Jurkat, Clone E6-1 (cell line): ENCODE measurements around the gene NEO1.

Experiments
- DNase-seq: peaks from one replicate; pipeline ENCODE4 v3.0.0-alpha.2; 2011; ENCODE audit warnings: low read depth, low spot score
- H3K4me3 ChIP-seq: 2 replicates; pipeline ENCODE4 v1.5.1; 2011; ENCODE audit warnings: mild to moderate bottlenecking, low read length, control low read depth, moderate library complexity

NEO1 gene

DNA sequence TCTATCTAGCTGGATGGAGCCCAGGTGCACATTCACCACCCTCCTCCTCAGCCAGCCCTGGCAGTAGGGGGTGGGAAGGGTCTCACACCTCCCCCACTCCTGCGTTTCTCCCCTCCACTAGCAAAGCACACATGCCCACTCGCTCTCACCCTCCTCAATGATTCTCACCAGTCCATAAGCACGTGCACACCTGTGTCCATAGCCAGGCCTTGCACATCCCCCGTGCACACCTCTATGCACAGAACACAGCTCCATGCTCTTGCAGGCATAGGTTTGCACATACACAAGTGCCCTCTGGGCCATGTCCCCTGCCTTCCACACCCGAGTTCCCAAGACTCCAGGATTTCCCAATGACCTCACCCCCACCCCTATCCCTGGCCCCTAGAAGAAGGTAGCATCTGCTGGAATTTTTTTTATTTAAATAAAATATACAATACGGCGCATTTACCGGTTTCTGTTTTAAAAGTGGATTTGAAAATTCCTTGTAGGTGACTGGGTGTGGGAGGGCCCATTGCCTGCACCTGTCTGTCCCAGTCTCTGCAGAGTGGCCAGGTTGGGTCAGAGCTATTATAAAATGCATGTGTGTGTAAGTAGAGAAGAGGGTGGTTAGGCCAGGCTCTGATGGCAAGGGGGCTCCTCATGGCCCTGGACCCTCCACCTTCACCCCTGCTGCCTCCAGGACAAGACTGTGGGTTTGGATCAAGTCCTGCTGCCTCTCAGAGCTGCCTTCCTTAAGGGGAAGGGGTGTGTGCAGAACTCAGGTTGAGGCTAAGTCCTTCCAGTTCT is 267.4 kb downstream of the NEO1 start:
- H3K4me3 ChIP-seq, result no peak overlapping the region
- no peak for DNase-seq

DNA sequence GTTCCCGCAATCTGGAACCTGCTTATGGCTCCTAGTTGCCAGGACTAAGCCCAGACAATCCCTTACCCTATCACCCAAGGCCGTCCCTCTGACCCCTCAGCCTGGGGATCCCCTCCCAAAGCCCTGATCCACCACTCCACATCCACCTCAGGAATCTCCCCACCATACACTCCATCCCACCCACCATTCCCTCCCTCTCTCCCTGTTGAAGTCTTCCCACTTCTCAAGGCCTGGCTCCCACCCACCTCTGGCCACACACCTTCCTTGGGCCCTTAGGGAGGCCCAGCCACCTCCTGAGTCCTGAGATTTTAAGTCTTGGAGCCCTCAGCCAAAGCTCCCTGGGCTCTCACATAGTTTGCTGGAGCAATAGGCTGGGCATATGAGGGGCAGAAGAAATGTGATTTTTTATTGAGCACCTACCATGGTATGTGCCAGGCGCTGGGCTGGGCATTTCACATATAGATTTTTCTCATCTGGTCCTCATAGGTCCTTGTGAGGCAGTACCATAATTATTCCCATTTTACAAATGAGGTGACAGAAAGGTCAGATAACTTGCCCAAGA is 268.4 kb downstream of the NEO1 start:
- no peak for DNase-seq
- no peak overlapping the region for H3K4me3 ChIP-seq

DNA sequence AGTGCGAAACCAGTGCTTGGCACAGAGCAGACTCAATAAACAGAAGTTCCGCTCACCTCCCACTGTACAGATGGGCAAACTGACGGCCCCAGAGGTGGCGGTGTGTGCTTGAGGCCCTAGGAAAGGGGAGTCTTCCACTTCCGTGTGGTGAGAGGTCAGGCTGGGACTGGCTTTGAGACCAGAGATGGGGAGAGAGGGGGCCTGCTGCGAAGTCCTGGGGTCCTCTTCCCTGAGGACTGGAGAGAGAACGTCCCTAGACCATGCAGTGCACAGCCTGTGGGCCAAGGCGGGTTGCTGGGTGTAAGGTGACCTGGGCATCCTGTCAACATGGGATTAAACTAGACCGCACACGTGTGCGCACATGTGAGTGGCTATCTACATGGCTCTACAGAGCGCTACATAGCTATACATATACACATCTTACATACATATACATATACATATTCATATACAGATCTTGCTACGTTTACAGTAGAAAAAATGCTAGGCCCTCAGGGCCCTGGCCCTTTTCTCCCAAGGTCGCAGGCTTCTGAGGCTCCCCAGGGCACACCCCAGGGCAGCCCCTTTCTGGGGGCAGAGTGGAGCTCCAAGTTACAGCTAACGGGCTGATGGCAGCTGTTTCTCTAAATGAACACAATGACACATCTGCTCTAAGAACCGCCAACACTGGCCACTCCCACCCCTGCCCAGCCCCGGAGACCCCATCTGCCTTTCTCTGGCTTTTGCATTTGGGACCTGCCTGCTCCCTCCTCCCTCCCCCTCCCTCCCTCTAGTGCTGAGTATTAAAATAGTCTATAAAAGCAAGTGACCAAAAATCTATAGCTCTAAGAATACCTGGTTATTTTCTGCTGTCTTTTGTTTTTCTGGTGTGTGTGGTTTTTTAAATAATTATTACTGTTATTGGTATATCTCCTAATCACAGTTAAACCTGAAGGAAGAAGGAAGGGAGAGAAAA is 269.5 kb downstream of the NEO1 start:
- DNase-seq, result no peak
- H3K4me3 ChIP-seq, result no peak overlapping the region

DNA sequence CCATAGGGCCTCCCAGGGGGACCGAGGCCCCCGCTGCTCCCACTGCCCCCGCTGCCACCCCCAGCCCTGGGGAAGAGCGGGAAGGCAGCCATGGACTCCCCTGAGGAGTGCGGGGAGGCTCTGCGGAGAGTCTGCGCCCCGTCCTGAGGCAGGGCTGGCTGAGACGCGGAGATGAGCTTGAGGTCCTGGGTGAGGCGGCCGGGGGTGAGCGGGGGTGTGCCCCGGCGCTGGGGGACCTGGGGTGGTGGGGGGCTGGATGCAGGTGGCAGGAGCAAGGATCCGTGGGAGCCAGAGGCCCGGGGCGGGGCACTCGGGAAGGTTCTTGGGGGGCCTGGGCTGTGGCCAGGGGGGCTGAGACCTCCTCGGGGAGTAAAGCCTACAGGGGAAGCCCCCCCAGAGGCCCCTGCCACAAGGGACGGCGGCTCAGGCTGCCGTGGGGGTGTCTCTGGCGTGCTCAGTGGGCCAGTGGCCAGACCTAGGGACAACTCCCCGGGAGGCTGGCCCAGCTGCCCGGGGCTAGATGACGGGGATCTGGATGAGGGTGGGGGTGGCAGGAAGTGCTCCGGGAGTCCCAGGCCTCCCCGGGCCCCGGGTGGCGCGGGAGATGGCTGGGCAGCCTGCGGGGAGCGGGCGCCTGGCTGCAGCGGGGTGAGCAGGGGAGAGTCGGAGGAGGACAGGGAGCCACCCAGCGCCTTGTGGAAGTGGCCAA is 270.6 kb downstream of the NEO1 start:
- no peak for DNase-seq
- H3K4me3 ChIP-seq, result no peak overlapping the region

DNA sequence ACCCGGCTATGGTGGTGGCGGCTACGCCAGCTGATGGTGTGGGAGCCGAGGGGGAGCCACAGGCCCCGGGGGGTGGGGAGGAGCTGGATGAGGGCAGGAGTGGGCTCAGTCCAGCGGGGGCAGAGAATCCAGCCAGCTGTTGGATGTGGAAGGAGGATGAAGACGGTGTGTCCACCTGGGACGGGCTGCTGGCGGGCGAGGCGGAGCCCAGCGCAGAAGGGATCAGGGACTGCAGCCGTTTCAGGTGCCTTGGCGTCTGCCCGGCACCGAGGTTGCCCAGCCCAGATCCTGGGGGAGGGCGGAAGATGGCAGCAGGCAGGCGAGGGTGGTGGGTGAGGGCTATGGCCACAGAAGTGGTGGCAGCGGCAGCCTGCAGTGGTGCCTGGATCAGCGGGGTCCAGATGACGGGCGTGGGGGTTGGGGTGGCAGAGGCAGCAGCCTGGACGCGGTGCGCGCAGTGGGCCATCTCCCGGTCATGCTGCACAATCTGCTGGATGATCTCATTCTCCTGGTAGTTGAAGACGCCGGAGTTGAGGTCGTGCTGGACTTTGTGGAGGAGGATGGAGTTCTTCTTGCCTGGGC is 271.2 kb downstream of the NEO1 start:
- H3K4me3 ChIP-seq, result no peak overlapping the region
- DNase-seq, result no peak

DNA sequence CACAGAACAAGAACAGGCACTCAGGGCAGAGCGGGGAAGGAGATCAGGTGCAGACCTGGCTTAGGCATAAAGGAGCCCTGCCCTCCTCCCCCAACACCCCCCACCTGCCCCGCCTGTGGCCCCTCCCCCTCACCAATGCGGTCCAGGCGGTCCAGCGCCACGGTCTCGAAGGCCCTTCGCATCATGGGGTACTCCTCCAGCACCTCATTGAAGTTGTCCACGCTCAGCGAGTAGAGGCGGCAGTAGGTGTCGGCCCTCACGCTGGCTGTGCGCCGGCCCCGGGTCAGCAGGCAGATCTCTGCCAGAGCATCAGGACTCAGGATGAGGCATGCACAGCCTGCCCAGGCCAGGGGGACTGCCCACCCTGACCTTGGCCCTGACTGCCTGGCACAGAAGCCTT is 271.7 kb downstream of the NEO1 start:
- no peak for DNase-seq
- no peak overlapping the region for H3K4me3 ChIP-seq

DNA sequence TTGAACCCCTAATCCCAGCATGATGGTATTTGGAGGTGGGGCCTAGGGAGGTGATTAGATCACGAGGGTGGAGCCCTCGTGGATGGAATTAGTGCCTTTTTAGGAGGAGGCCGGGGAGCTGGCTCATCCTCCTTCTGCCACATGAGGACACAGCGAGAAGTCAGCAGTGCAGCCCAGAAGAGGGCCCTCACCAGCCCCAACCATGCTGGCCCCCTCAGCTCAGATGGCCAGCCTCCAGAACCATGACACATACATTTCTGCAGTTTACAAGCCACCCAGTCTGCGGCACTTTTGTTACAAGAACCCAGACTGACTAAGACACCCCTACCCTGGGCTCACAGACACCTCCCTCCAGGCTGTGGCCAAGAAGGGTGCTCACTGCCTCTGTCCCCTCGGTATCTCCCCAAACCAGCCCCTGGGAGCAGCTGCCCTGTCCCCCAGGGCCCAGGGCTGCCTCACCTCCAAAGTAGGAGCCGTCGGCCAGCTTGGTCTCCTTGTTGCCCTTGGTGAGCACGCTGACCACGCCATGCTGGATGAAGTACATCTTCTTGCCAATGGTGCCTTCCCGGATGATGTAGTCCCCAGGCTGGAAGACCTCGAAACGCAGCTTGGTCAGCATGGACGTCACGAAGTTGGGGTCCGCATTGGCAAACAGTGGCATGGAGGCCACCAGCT is 272.4 kb downstream of the NEO1 start:
- no peak overlapping the region for H3K4me3 ChIP-seq
- no peak for DNase-seq

DNA sequence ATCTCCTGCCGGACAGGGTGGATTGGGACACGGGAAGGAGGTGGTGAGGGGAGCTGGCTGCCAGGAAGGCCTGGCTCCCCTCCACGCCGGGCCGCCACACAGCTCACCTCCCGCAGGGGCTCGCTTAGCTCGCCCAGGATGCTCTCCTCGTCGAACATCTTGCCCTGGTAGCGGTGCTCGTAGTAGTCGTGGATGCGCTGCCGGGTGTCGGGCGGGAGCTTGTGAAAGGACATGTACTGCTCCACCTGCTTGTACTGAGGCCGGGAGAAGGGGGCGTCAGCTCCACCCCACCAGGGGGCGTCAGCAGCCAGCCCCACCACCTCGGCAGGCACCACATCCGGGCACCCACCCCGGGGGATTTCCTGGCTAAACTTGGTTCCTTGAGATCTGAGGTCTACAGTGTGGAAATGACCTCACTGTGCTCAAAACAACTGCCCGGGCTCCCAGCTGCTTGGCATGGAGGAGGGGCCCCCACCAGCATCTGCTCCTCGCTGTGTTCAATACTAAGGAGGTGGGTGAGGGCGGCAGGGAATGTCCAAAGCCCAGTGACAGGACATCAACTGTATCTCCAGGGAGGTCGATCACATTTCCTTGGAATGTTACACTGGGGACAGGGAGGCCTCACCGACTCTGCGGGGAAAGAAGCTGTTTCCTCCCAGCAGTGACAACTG is 273.1 kb downstream of the NEO1 start:
- H3K4me3 ChIP-seq, result no peak overlapping the region
- peak; percentile 35 for DNase-seq

DNA sequence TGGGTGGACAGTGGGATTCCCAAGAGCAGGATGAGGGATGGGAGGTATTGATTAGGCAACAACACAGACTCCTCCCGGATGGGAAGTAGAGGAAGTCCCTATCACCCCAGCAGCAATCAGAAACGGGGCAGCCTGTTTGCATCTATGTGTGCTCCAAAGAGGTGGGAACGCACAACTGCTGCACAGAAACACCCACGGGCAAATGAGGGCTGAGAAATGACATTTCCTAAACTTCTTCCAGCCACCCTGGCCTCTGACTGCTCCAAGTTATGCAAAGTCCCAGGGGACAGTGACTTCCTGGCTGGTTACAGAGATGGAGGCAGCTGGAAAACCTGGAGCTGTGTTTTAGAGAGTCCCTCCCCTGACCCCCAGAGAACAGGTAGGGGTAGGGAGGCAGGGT is 273.9 kb downstream of the NEO1 start:
- H3K4me3 ChIP-seq, result no peak overlapping the region

DNA sequence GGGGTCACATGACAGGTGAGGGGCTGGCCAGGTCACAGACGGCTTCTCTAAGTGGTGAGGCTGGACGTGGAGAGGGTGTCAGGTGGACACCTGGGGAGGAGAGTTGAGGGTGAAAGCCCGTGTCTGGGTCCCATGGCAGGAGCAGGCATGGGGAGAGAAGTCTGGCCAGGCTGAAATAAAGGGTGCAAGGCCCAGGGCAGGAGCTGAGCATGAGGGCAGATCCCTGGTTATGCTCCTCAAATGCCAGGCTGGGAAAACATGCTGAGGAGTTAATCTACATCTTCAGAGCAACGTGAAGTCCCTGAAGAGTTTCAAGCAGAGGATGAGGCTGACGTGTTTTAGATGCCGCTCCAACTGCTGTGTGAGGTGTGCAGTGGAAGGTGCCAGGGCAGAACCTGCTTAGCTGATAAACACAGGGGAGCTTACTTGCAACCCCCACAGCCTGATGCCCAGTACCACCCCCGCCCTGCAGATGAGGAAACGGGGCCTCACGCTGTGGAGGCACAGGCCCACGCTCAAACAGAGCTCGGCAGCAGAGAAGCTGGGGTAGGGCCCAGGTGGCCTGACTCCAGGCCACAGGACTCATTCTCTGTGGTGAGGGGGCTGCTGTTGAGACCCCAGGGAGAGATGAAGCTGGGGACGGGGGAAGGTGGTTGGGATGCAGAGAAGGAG is 276.0 kb downstream of the NEO1 start:
- DNase-seq, result no peak
- no peak overlapping the region for H3K4me3 ChIP-seq

More for the DNA sequence above, 273.9 kb downstream of the NEO1 start:
- no peak for DNase-seq

DNA sequence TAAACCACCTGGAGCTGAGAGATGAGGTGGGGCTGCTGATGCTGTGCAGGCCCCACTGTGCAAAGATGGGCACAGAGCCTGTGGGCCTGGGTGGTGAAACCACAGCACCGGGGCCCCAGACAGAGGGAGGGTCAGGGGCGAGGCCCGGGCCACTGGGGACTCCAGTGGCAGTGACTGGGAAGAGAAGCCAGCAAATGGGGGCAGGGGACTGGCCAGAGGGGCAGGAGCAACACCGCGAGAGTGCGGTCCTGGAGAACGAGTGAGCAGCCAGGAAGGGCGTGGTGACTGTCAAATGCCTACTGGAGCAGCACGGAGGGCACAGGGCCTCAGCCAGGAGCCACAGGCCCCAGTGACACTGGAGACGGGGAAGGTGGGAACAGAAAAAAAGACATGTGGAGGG is 276.7 kb downstream of the NEO1 start:
- DNase-seq, result no peak
- no peak overlapping the region for H3K4me3 ChIP-seq

DNA sequence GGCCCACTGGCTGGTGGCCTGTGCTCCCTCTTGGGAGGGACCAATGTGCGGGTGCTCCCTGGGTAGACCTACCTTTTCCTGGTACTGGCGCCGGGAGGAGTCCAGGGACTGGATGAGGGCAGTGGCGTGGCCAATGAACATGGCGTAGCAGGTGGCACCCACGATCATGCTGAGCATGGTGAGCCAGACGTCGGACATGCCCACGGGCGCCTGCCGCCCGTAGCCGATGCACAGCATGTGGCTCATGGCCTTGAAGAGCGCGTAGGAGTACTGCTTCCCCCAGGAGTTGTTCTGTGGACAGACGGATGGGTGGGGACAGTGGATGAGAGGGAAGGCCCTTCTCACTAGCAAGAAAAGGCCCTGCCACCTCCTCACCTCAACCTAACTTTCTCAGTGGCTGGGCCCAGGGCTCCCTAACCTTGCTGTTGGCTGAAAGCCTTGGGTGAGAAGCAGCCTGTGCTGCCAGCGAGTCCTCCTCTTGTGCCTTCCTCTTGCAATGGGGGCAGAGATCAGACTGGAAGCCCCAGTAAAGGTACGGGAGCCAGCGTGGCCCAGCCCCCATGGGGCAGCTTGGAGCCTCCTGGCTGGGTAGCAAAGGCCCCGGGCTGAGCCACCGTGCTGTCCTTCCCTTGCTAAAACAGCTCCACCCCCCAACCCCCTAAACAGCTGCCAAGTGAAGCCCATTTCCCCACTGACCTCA is 277.4 kb downstream of the NEO1 start:
- no peak overlapping the region for H3K4me3 ChIP-seq
- no peak for DNase-seq

DNA sequence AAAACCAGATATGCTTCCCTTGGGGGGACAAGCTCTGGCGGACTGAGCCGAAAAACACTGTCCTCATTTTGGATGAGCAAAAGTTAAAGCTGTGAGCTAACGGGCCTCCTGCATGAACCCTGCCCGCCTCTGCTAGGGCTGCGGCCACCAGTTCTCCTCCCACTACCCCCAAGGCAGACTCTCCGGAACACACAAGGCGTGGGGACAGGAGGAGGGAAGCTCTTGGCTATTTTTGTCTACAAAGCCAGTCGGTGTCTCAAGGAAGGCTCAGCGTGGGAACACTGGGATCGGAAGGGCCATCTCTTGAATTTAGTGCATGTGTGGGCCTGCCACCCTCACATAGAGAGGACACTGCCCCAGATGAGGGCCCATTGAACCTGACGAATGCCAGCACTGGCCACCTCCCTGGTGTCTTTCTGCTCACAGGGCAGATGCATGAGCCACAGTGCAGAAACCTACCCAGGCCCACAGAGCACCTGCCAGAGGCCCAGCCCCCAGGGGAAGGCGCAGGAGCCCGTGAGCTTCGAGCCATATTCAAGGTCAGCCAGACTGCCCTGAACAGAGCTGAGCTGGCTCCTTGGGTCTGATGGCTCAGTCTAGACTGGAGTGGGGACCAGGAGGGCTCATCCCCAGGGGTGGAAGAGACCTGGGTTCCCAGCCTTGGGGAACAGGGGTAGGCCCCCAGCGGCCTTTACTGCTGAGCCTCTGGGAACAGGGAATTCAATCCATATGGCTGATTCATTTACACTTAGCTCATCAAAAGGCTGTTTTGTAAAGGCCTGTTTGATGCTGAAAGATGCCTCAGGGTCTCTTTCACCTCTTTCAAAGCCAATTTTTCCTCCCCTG is 278.2 kb downstream of the NEO1 start:
- no peak for DNase-seq
- H3K4me3 ChIP-seq, result no peak overlapping the region

DNA sequence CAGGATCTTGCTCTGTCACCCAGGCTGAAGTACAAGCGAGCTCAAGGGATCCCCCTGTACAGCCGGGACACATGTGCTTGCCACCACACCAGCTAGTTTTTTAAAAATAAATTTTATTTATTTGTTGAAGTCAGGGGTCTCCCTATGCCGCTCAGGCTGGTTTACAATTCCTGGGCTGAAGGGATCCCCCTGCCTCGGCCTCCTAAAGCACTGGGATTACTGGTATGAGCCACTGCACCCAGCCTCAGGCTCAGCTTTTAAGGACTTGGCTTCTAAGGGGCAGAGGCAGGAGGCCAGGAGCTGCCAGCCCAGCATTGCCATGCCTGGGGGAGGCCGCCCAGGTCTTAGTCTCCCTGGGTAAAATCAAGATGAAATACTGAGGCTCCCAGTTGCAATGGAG is 279.2 kb downstream of the NEO1 start:
- DNase-seq, result no peak
- H3K4me3 ChIP-seq, result no peak overlapping the region

DNA sequence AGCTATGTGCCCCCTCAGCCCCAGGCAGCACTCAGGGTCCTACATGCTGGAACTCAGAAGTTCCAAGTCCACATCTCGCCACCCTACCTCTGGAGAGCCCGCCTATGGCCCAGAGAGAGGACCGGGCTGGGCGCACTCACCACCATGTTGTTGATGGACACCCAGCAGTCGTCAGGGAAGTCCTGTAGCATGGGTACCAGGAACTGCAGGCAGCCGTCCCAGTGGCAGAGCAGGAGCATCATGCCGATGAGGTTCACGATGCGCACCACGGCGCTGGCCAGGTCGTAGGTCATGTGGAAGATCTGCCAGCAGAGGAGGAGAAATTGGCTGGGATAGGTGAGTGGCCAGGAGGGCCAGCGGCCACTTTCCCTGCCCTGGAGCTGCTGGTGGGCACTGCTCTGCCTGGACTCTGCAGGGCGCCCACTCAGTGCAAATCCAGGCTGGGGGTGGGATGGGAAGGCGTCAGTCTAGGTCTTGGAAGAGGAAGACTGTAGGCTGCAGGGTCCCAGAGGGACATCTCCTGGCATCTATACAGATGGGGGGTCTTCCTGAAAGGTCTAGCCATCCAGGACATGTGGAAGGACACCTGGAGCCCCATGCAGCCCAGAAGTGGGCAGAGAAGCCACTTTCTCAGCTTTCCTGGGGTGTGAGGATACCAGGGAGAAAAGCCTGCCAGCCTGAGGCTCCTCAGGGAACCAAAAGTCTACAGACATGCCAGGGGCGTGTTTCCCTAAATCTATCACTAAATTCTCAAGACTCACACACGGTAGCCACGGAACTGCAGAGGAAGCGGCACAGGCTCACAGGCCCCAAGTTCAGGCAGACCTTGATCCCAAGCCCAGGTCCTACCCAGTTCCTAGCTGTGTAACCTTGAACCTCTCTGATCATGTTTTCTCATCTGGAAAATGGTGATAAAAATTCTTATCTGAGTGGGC is 280.0 kb downstream of the NEO1 start:
- H3K4me3 ChIP-seq, result no peak overlapping the region
- no peak for DNase-seq
